Osteoblast (primary cell): ENCODE measurements around the gene FAM81A. TPM values are rescaled to one million over a fixed set of nuclear protein-coding genes. Genes with fewer than 3 reads are reported as not detected.
A peak's percentile ranks its signal among the peaks of the same experiment; 100 is the strongest.

Experiments
- DNase-seq: peaks from one replicate; pipeline ENCODE4 v3.0.0; 2011; ENCODE audit warnings: low spot score, mixed read lengths; ENCODE audit not compliant: insufficient read length; ENCODE audit errors: missing footprints
- H2AFZ ChIP-seq: 2 replicates; pipeline ENCODE4 v1.6.0; 2011; ENCODE audit warnings: mild to moderate bottlenecking, low read length
- H3K27ac ChIP-seq: 2 replicates; pipeline ENCODE4 v1.5.1; 2011; ENCODE audit warnings: mild to moderate bottlenecking, low read depth, low read length, moderate library complexity
- H3K27me3 ChIP-seq: 2 replicates; pipeline ENCODE4 v1.6.0; 2012; ENCODE audit warnings: mild to moderate bottlenecking, control low read depth, inconsistent platforms, low read length, moderate library complexity; ENCODE audit not compliant: insufficient read depth
- H3K36me3 ChIP-seq: 2 replicates; pipeline ENCODE4 v1.5.1; 2011; ENCODE audit warnings: mild to moderate bottlenecking, low read length, control low read depth, moderate library complexity; ENCODE audit not compliant: insufficient read depth
- H3K4me1 ChIP-seq: 2 replicates; pipeline ENCODE4 v1.5.1; 2011; ENCODE audit warnings: mild to moderate bottlenecking, low read length, control low read depth, moderate library complexity; ENCODE audit not compliant: insufficient read depth
- H3K4me2 ChIP-seq: 2 replicates; pipeline ENCODE4 v1.6.0; 2011; ENCODE audit warnings: mild to moderate bottlenecking, low read length; ENCODE audit not compliant: insufficient read depth
- H3K4me3 ChIP-seq: fragments of 200-600 bp; sonication (generic); 3 replicates; pipeline ENCODE4 v1.5.1; 2012; ENCODE audit warnings: mild to moderate bottlenecking, low read length, inconsistent platforms; ENCODE audit not compliant: insufficient read depth
- H3K79me2 ChIP-seq: 2 replicates; pipeline ENCODE4 v1.6.0; 2012; ENCODE audit warnings: mild to moderate bottlenecking, low read length, control low read depth, inconsistent platforms; ENCODE audit not compliant: insufficient read depth
- H3K9me3 ChIP-seq: 2 replicates; pipeline ENCODE4 v1.5.1; 2011; ENCODE audit warnings: low read depth, low read length, control low read depth
- H4K20me1 ChIP-seq: 2 replicates; pipeline ENCODE4 v1.6.0; 2012; ENCODE audit warnings: mild to moderate bottlenecking, low read length, control low read depth; ENCODE audit not compliant: insufficient read depth
- CTCF ChIP-seq: IDR thresholded peaks from 2 replicates; pipeline ENCODE4 v1.5.1; 2011; ENCODE audit warnings: mild to moderate bottlenecking, low read depth, low read length, moderate library complexity; ENCODE audit errors: extremely low read depth
- total RNA-seq: library from RNA; depleted of rRNA; stranded (reverse); fragments of >200 nt; gene quantifications from 2 replicates; pipeline ENCODE4 v1.2.3, GENCODE V29; 2012

The FAM81A gene
- total RNA-seq, 1 donor, result 0.72 TPM

- no peak overlapping the region for H3K27ac ChIP-seq
- no peaks in the 10 kb centered on the region for H3K36me3 ChIP-seq
- H3K9me3 ChIP-seq, result no peaks in the 10 kb centered on the region
- H3K4me2 ChIP-seq, result no peak overlapping the region
- TF ChIP-seq CTCF, result no peak
- H3K79me2 ChIP-seq, result no peaks in the 10 kb centered on the region
- no peaks in the 10 kb centered on the region for H4K20me1 ChIP-seq
- H3K27me3 ChIP-seq, result peaks cover 3% of the 10 kb centered on the region
- H2AFZ ChIP-seq, result no peak overlapping the region
- DNase-seq, result no peak
- H3K4me3 ChIP-seq, result no peak overlapping the region
- H3K4me1 ChIP-seq, result no peaks in the 10 kb centered on the region
Measured at GRCh38 chr15:59446232-59446957, 8.4 kb downstream of the FAM81A start.

GRCh38 chr15:59447367-59447766 lies 9.4 kb downstream of the FAM81A start:
- DNase-seq, result peak; percentile 22
- no peak overlapping the region for H3K4me3 ChIP-seq
- H3K4me1 ChIP-seq, result no peaks in the 10 kb centered on the region
- H3K27ac ChIP-seq, result no peak overlapping the region
- no peak overlapping the region for H3K4me2 ChIP-seq
- H2AFZ ChIP-seq, result no peak overlapping the region
- peaks cover 3% of the 10 kb centered on the region for H3K27me3 ChIP-seq
- no peaks in the 10 kb centered on the region for H3K36me3 ChIP-seq
- no peaks in the 10 kb centered on the region for H3K79me2 ChIP-seq
- no peaks in the 10 kb centered on the region for H4K20me1 ChIP-seq
- TF ChIP-seq CTCF, result no peak
- H3K9me3 ChIP-seq, result no peaks in the 10 kb centered on the region

GRCh38 chr15:59448871-59449270 lies 10.9 kb downstream of the FAM81A start:
- Histone ChIP-seq H3K4me3 (no peak overlapping the region), H3K4me1 (no peaks in the 10 kb centered on the region), H3K36me3 (no peaks in the 10 kb centered on the region), H4K20me1 (no peaks in the 10 kb centered on the region), H3K27ac (no peak overlapping the region), H3K27me3 (peaks cover under 1% of the 10 kb centered on the region), H3K9me3 (no peaks in the 10 kb centered on the region), H3K4me2 (no peak overlapping the region), H3K79me2 (no peaks in the 10 kb centered on the region), H2AFZ (no peak overlapping the region)
- TF ChIP-seq CTCF, result no peak
- DNase-seq, result no peak

GRCh38 chr15:59453474-59454215 lies 15.7 kb downstream of the FAM81A start:
- peaks cover 5% of the 10 kb centered on the region for H3K27me3 ChIP-seq
- no peaks in the 10 kb centered on the region for H3K9me3 ChIP-seq
- no peaks in the 10 kb centered on the region for H3K79me2 ChIP-seq
- no peak overlapping the region for H2AFZ ChIP-seq
- H3K4me2 ChIP-seq, result no peak overlapping the region
- no peaks in the 10 kb centered on the region for H3K4me1 ChIP-seq
- H3K27ac ChIP-seq, result no peak overlapping the region
- no peak for TF ChIP-seq CTCF
- no peak for DNase-seq
- H4K20me1 ChIP-seq, result no peaks in the 10 kb centered on the region
- H3K4me3 ChIP-seq, result no peak overlapping the region
- H3K36me3 ChIP-seq, result no peaks in the 10 kb centered on the region
